ENCODE results near the gene BBS5.

DNA sequence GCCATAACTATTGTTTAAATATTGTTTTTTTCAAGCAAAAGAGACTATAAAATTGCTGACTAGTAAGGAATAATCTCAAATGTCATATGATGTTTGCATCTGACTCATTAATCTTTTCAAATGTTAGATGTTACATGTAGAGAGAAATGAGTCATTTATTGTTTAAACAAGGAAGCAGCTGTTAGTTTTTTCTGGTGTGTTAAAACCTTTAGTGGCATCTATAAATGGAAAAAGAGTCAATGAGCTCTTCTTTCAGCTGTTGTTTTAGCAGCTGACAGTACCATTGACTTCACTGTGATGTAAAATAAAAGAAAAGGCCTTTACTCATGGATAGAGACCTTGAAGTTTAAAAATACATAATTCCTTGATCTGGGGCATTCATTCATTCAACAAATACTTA lies 28.4 kb downstream of the BBS5 start:
- TF ChIP-seq, protein P1, sequence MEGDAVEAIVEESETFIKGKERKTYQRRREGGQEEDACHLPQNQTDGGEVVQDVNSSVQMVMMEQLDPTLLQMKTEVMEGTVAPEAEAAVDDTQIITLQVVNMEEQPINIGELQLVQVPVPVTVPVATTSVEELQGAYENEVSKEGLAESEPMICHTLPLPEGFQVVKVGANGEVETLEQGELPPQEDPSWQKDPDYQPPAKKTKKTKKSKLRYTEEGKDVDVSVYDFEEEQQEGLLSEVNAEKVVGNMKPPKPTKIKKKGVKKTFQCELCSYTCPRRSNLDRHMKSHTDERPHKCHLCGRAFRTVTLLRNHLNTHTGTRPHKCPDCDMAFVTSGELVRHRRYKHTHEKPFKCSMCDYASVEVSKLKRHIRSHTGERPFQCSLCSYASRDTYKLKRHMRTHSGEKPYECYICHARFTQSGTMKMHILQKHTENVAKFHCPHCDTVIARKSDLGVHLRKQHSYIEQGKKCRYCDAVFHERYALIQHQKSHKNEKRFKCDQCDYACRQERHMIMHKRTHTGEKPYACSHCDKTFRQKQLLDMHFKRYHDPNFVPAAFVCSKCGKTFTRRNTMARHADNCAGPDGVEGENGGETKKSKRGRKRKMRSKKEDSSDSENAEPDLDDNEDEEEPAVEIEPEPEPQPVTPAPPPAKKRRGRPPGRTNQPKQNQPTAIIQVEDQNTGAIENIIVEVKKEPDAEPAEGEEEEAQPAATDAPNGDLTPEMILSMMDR (conservative IDR thresholded peaks at IDR 0.05; ENCODE audit: low read depth in 2 of 2): no peak
- TF ChIP-seq CREB1 (CRISPR knock-in tag; IDR thresholded peaks at IDR 0.05; ENCODE audit: low read depth) (no peak), EZH2 (IDR thresholded peaks at IDR 0.05; ENCODE audit: low read depth, unreplicated experiment) (no peak), POLR2AphosphoS5 (IDR thresholded peaks at IDR 0.05; ENCODE audit: low read depth) (no peak), JUNB (IDR thresholded peaks at IDR 0.05; ENCODE audit: unreplicated experiment) (no peak), EZH2phosphoT487 (IDR thresholded peaks at IDR 0.05; ENCODE audit: unreplicated experiment) (no peak)
- TF ChIP-seq, protein P2, sequence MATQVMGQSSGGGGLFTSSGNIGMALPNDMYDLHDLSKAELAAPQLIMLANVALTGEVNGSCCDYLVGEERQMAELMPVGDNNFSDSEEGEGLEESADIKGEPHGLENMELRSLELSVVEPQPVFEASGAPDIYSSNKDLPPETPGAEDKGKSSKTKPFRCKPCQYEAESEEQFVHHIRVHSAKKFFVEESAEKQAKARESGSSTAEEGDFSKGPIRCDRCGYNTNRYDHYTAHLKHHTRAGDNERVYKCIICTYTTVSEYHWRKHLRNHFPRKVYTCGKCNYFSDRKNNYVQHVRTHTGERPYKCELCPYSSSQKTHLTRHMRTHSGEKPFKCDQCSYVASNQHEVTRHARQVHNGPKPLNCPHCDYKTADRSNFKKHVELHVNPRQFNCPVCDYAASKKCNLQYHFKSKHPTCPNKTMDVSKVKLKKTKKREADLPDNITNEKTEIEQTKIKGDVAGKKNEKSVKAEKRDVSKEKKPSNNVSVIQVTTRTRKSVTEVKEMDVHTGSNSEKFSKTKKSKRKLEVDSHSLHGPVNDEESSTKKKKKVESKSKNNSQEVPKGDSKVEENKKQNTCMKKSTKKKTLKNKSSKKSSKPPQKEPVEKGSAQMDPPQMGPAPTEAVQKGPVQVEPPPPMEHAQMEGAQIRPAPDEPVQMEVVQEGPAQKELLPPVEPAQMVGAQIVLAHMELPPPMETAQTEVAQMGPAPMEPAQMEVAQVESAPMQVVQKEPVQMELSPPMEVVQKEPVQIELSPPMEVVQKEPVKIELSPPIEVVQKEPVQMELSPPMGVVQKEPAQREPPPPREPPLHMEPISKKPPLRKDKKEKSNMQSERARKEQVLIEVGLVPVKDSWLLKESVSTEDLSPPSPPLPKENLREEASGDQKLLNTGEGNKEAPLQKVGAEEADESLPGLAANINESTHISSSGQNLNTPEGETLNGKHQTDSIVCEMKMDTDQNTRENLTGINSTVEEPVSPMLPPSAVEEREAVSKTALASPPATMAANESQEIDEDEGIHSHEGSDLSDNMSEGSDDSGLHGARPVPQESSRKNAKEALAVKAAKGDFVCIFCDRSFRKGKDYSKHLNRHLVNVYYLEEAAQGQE (IDR thresholded peaks at IDR 0.05; ENCODE audit: unreplicated experiment): no peak

Measured in GM23338 (cell line).